SK-N-SH treated with all-trans-retinoic acid at 6 μM for 48 hours (cell line): Measurements from ENCODE around the gene SGCA.
A peak's percentile ranks its signal among the peaks of the same experiment; 100 is the strongest.

Experiments
- ATAC-seq: fragments of 200-7000 bp; cut with Tn5 transposase; 3 replicates; pipeline ENCODE4 v1.9.1; 2020; ENCODE audit warnings: mild to moderate bottlenecking, moderate library complexity
- ARNTL ChIP-seq: fragments of 450-650 bp; formaldehyde crosslinking; IDR thresholded peaks from 2 replicates; pipeline ENCODE4 v1.5.0; 2020; ENCODE audit warnings: low read depth, mild to moderate bottlenecking, moderate library complexity, borderline replicate concordance
- BACH2 ChIP-seq: fragments of 250-450 bp; sonication (Bioruptor Pico); IDR thresholded peaks from 2 replicates; pipeline ENCODE4 v1.9.0; 2021; ENCODE audit warnings: mild to moderate bottlenecking, borderline replicate concordance
- CSDC2 ChIP-seq: fragments of 250-450 bp; sonication (Bioruptor Pico); IDR thresholded peaks from 2 replicates; pipeline ENCODE4 v1.5.0; 2020; ENCODE audit warnings: mild to moderate bottlenecking, moderate library complexity
- ESRRG ChIP-seq: fragments of 250-450 bp; sonication (Bioruptor Pico); IDR thresholded peaks from 2 replicates; pipeline ENCODE4 v1.6.1; 2021; ENCODE audit warnings: mild to moderate bottlenecking
- GLIS3 ChIP-seq: fragments of 250-450 bp; sonication (Bioruptor Pico); IDR thresholded peaks from 2 replicates; pipeline ENCODE4 v1.5.0; 2020; ENCODE audit warnings: mild to moderate bottlenecking, moderate library complexity
- ISL1 ChIP-seq: fragments of 250-450 bp; sonication (Bioruptor Pico); IDR thresholded peaks from 2 replicates; pipeline ENCODE4 v2.1.2; 2022; ENCODE audit warnings: mild to moderate bottlenecking, moderate library complexity
- OSR1 ChIP-seq: fragments of 250-450 bp; sonication (Bioruptor Pico); IDR thresholded peaks from 2 replicates; pipeline ENCODE4 v1.8.0; 2022; ENCODE audit warnings: moderate library complexity, mild to moderate bottlenecking, inconsistent platforms
- PPARA ChIP-seq: fragments of 250-450 bp; sonication (Bioruptor Pico); IDR thresholded peaks from 2 replicates; pipeline ENCODE4 v1.5.0; 2020; ENCODE audit warnings: mild to moderate bottlenecking, borderline replicate concordance
- SNAI2 ChIP-seq: fragments of 250-450 bp; sonication (Bioruptor Pico); IDR thresholded peaks from 2 replicates; pipeline ENCODE4 v1.5.0; 2020; ENCODE audit warnings: mild to moderate bottlenecking, moderate library complexity
- TCF4 ChIP-seq: fragments of 250-450 bp; sonication (Bioruptor Pico); IDR thresholded peaks from 2 replicates; pipeline ENCODE4 v1.8.0; 2021; ENCODE audit warnings: mild to moderate bottlenecking, moderate library complexity, borderline replicate concordance
- TOX ChIP-seq: fragments of 250-450 bp; sonication (Bioruptor Pico); IDR thresholded peaks from 2 replicates; pipeline ENCODE4 v1.8.0; 2021; ENCODE audit warnings: mild to moderate bottlenecking, moderate library complexity, borderline replicate concordance
- ZFP3 ChIP-seq: fragments of 250-450 bp; sonication (Bioruptor Pico); IDR thresholded peaks from 2 replicates; pipeline ENCODE4 v1.5.0; 2020; ENCODE audit warnings: mild to moderate bottlenecking, moderate library complexity
- ZFP30 ChIP-seq: fragments of 450-650 bp; formaldehyde crosslinking; IDR thresholded peaks from 2 replicates; pipeline ENCODE4 v1.5.0; 2022; ENCODE audit warnings: mild to moderate bottlenecking, moderate library complexity
- ZNF70 ChIP-seq: fragments of 450-650 bp; formaldehyde crosslinking; IDR thresholded peaks from 2 replicates; pipeline ENCODE4 v1.5.0; 2020; ENCODE audit warnings: mild to moderate bottlenecking, moderate library complexity
- TF ChIP-seq, protein P1 (sequence below): fragments of 250-450 bp; sonication (Bioruptor Pico); IDR thresholded peaks from 2 replicates; pipeline ENCODE4 v1.5.0; 2020; ENCODE audit warnings: mild to moderate bottlenecking, moderate library complexity
- TF ChIP-seq, protein P2 (sequence below): fragments of 250-450 bp; sonication (Bioruptor Pico); IDR thresholded peaks from 2 replicates; pipeline ENCODE4 v1.5.1; 2020; ENCODE audit warnings: low read depth, mild to moderate bottlenecking, moderate library complexity
- TF ChIP-seq, protein P3 (sequence below): fragments of 250-450 bp; sonication (Bioruptor Pico); IDR thresholded peaks from 2 replicates; pipeline ENCODE4 v1.8.0; 2021; ENCODE audit warnings: low read depth, mild to moderate bottlenecking, moderate library complexity, borderline replicate concordance
- TF ChIP-seq, protein P4 (sequence below): fragments of 250-450 bp; sonication (Bioruptor Pico); IDR thresholded peaks from 2 replicates; pipeline ENCODE4 v1.8.0; 2020; ENCODE audit warnings: mild to moderate bottlenecking, moderate library complexity, borderline replicate concordance
- TF ChIP-seq, protein P5 (sequence below): fragments of 250-450 bp; sonication (Bioruptor Pico); IDR thresholded peaks from 2 replicates; pipeline ENCODE4 v1.5.1; 2021; ENCODE audit warnings: mild to moderate bottlenecking, moderate library complexity

The SGCA gene

DNA sequence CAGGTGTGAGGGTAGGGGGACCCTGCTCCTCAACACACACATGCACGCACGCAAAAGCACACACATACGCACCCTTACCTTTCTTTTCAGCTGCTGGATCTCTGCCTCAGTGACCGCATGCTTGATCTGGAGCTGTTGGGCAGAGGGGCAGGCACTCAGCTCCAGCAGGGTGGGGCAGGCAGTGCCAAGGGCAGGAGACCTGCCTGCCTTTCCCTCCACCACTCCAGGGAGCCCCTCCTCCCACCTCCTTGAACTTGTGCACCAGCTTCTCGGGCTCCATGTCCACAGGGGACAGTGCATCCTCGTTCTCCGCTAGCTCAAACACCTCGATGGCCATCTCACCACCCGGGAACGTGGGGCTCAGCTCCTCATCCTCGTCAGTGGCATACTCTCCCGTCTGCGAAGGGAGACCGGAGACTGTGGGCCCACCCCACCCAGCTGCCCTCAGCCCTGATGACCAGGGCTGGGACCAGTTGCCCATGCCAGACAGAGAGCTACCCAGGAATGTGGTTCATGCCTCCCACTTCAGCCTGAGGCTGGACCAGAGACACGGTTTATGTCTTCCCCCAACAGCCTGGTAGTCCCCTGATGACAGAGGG lies 26.5 kb upstream of the SGCA start:
- TF ChIP-seq PPARA (CRISPR knock-in tag) (no peak), TOX (CRISPR knock-in tag) (no peak), GLIS3 (CRISPR knock-in tag) (no peak), ESRRG (CRISPR knock-in tag) (no peak), BACH2 (CRISPR knock-in tag) (no peak), TCF4 (no peak)
- TF ChIP-seq, protein P1, sequence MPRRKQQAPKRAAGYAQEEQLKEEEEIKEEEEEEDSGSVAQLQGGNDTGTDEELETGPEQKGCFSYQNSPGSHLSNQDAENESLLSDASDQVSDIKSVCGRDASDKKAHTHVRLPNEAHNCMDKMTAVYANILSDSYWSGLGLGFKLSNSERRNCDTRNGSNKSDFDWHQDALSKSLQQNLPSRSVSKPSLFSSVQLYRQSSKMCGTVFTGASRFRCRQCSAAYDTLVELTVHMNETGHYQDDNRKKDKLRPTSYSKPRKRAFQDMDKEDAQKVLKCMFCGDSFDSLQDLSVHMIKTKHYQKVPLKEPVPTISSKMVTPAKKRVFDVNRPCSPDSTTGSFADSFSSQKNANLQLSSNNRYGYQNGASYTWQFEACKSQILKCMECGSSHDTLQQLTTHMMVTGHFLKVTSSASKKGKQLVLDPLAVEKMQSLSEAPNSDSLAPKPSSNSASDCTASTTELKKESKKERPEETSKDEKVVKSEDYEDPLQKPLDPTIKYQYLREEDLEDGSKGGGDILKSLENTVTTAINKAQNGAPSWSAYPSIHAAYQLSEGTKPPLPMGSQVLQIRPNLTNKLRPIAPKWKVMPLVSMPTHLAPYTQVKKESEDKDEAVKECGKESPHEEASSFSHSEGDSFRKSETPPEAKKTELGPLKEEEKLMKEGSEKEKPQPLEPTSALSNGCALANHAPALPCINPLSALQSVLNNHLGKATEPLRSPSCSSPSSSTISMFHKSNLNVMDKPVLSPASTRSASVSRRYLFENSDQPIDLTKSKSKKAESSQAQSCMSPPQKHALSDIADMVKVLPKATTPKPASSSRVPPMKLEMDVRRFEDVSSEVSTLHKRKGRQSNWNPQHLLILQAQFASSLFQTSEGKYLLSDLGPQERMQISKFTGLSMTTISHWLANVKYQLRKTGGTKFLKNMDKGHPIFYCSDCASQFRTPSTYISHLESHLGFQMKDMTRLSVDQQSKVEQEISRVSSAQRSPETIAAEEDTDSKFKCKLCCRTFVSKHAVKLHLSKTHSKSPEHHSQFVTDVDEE (CRISPR knock-in tag), result no peak
- TF ChIP-seq, protein P2, sequence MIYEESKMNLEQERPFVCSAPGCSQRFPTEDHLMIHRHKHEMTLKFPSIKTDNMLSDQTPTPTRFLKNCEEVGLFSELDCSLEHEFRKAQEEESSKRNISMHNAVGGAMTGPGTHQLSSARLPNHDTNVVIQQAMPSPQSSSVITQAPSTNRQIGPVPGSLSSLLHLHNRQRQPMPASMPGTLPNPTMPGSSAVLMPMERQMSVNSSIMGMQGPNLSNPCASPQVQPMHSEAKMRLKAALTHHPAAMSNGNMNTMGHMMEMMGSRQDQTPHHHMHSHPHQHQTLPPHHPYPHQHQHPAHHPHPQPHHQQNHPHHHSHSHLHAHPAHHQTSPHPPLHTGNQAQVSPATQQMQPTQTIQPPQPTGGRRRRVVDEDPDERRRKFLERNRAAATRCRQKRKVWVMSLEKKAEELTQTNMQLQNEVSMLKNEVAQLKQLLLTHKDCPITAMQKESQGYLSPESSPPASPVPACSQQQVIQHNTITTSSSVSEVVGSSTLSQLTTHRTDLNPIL (CRISPR knock-in tag), result no peak
- TF ChIP-seq, all 23 proteins: peak for 0
- ATAC-seq, result no peak

DNA sequence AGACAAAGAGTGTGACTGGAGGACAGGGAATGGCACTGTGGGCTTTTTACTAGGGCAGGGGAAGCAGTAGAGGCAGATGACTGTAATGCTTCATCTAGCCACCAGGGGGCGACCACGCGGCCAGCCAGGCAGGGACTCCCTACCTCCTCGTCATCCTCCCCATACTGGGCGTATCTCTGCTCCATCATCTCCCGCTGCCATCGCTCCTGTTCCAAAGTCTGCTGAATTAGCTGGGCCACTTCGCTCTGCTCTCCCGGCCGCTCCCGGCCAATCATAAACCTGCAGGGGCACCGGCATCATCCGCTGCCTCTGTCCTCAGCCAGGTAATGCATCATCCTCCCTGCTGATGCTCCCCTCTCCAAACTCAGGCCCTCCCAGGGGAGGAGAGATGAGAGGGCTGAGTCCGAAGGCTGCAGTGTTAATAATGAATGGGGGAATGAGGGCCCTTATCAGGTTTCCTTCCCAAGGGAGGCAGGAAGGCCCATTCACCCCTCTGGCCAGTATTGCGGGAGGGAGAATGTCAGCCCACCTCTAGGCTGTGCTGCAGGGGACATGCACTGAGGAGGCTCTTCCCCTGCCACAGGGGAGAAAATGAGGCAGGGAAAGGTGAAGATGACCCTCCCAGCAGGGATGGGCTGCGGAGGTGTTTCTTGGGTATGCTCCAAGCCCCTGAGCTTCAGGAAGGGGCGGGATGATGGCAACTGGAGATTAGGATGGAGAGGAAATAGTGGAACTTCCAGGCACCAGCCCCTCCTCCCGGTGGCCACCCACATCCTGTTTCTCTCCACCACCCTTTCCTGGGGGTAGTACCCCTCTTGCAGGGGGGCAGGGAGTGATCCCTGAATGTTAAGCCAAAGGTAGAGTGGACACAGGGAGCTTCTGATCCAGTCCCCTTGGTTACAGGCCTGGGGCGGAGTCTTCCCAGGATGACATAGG lies 25.6 kb upstream of the SGCA start:
- TF ChIP-seq SNAI2 (CRISPR knock-in tag) (no peak), BACH2 (CRISPR knock-in tag) (no peak), ARNTL (CRISPR knock-in tag) (no peak), ZFP3 (CRISPR knock-in tag) (no peak), GLIS3 (CRISPR knock-in tag) (no peak), ISL1 (CRISPR knock-in tag) (no peak), ESRRG (CRISPR knock-in tag) (no peak), TOX (CRISPR knock-in tag) (no peak), CSDC2 (CRISPR knock-in tag) (no peak), TCF4 (no peak)
- TF ChIP-seq, protein P3, sequence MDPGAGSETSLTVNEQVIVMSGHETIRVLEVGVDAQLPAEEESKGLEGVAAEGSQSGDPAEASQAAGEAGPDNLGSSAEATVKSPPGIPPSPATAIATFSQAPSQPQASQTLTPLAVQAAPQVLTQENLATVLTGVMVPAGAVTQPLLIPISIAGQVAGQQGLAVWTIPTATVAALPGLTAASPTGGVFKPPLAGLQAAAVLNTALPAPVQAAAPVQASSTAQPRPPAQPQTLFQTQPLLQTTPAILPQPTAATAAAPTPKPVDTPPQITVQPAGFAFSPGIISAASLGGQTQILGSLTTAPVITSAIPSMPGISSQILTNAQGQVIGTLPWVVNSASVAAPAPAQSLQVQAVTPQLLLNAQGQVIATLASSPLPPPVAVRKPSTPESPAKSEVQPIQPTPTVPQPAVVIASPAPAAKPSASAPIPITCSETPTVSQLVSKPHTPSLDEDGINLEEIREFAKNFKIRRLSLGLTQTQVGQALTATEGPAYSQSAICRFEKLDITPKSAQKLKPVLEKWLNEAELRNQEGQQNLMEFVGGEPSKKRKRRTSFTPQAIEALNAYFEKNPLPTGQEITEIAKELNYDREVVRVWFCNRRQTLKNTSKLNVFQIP (CRISPR knock-in tag), result no peak
- TF ChIP-seq, protein P2 (CRISPR knock-in tag), result no peak
- TF ChIP-seq, protein P4, sequence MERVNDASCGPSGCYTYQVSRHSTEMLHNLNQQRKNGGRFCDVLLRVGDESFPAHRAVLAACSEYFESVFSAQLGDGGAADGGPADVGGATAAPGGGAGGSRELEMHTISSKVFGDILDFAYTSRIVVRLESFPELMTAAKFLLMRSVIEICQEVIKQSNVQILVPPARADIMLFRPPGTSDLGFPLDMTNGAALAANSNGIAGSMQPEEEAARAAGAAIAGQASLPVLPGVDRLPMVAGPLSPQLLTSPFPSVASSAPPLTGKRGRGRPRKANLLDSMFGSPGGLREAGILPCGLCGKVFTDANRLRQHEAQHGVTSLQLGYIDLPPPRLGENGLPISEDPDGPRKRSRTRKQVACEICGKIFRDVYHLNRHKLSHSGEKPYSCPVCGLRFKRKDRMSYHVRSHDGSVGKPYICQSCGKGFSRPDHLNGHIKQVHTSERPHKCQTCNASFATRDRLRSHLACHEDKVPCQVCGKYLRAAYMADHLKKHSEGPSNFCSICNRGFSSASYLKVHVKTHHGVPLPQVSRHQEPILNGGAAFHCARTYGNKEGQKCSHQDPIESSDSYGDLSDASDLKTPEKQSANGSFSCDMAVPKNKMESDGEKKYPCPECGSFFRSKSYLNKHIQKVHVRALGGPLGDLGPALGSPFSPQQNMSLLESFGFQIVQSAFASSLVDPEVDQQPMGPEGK (CRISPR knock-in tag), result no peak
- peak; percentile 90 for ATAC-seq

DNA sequence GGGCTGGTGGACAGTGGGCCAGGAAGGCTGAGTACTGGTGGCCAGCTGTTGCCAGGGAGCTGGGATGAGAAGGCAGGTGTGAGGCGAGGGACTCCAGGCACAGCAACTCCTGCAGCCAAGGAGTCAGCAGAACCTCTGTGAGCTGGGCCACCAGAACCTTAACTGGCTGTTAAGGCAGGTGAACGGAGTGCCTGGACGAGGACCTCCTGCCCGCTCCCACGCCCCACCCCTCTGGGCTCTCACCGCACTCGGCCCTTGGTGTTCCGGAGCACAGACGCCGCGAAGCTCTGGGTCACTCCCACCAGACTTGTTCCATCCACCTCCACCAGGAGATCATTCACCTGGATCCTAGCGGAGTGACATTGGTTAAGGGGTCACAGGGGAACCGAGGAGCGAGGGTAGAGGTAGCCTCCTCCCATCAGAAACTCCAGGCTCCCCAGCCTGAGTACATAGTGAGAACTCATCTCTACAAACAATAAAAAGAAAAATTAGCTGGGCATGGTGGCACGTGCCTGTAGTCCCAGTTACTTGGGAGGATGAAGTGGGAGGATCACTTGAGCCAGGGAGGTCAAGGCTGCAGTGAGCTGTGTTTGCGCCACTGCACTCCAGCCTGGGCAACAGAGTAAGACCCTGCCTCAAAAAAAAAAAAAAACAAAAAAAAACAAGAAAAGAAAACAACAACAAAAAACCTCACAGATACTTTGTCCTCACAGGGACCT lies 24.6 kb upstream of the SGCA start:
- no peak for ATAC-seq

More for the DNA sequence above, 24.6 kb upstream of the SGCA start:
- TF ChIP-seq ZNF70 (no peak), TCF4 (no peak), ZFP30 (CRISPR knock-in tag) (no peak), OSR1 (CRISPR knock-in tag) (no peak)
- TF ChIP-seq, protein P5, sequence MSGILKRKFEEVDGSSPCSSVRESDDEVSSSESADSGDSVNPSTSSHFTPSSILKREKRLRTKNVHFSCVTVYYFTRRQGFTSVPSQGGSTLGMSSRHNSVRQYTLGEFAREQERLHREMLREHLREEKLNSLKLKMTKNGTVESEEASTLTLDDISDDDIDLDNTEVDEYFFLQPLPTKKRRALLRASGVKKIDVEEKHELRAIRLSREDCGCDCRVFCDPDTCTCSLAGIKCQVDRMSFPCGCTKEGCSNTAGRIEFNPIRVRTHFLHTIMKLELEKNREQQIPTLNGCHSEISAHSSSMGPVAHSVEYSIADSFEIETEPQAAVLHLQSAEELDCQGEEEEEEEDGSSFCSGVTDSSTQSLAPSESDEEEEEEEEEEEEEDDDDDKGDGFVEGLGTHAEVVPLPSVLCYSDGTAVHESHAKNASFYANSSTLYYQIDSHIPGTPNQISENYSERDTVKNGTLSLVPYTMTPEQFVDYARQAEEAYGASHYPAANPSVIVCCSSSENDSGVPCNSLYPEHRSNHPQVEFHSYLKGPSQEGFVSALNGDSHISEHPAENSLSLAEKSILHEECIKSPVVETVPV (CRISPR knock-in tag), result no peak
- TF ChIP-seq, protein P2 (CRISPR knock-in tag), result no peak
- TF ChIP-seq, protein P3 (CRISPR knock-in tag), result no peak
- TF ChIP-seq, all 23 proteins: peak for 0
